WTC11 (cell line): ENCODE data around the gene GASK1A.

Experiments
- CREB1 ChIP-seq: sonication (generic); formaldehyde crosslinking; IDR thresholded peaks from 2 replicates; pipeline ENCODE4 v1.8.0; 2023; ENCODE audit warnings: mild to moderate bottlenecking, missing genetic modification reagents
- CTCF ChIP-seq: fragments of 200-600 bp; IDR thresholded peaks from 2 replicates; pipeline ENCODE4 v1.8.0; 2022; ENCODE audit warnings: antibody characterized with exemption
- ELF4 ChIP-seq: sonication (generic); formaldehyde crosslinking; IDR thresholded peaks from 2 replicates; pipeline ENCODE4 v1.8.1; 2022; ENCODE audit warnings: low read depth, mild to moderate bottlenecking, moderate library complexity, missing genetic modification reagents
- ETV6 ChIP-seq: sonication (generic); formaldehyde crosslinking; IDR thresholded peaks from 2 replicates; pipeline ENCODE4 v1.8.1; 2022; ENCODE audit warnings: mild to moderate bottlenecking, missing genetic modification reagents
- FOXP1 ChIP-seq: sonication (generic); formaldehyde crosslinking; IDR thresholded peaks from 2 replicates; pipeline ENCODE4 v1.8.0; 2022; ENCODE audit warnings: missing genetic modification reagents, mild to moderate bottlenecking, moderate library complexity, borderline replicate concordance
- IRF2 ChIP-seq: sonication (generic); formaldehyde crosslinking; IDR thresholded peaks from 2 replicates; pipeline ENCODE4 v1.8.0; 2022; ENCODE audit warnings: low read depth, missing genetic modification reagents, borderline replicate concordance
- USF2 ChIP-seq: sonication (generic); formaldehyde crosslinking; IDR thresholded peaks from 2 replicates; pipeline ENCODE4 v1.8.1; 2023; ENCODE audit warnings: mild to moderate bottlenecking, missing genetic modification reagents, moderate library complexity
- ZNF512 ChIP-seq: sonication (generic); formaldehyde crosslinking; IDR thresholded peaks from 2 replicates; pipeline ENCODE4 v1.8.1; 2022; ENCODE audit warnings: missing genetic modification reagents, borderline replicate concordance
- TF ChIP-seq, protein P1 (sequence below): sonication (generic); formaldehyde crosslinking; IDR thresholded peaks from 2 replicates; pipeline ENCODE4 v1.8.1; 2022; ENCODE audit warnings: mild to moderate bottlenecking, missing genetic modification reagents, moderate library complexity, borderline replicate concordance
- TF ChIP-seq, protein P2 (sequence below): sonication (generic); formaldehyde crosslinking; IDR thresholded peaks from 2 replicates; pipeline ENCODE4 v1.8.1; 2022; ENCODE audit warnings: low read depth, missing genetic modification reagents, borderline replicate concordance

GRCh38 chr3:43102773-43103480, 123.8 kb downstream of the GASK1A start:
- TF ChIP-seq ETV6 (CRISPR knock-in tag) (no peak), CTCF (no peak), ZNF512 (CRISPR knock-in tag) (no peak), FOXP1 (CRISPR knock-in tag) (no peak), USF2 (CRISPR knock-in tag) (no peak), ELF4 (no peak), CREB1 (CRISPR knock-in tag) (no peak), IRF2 (CRISPR knock-in tag) (no peak)
- TF ChIP-seq, protein P1, sequence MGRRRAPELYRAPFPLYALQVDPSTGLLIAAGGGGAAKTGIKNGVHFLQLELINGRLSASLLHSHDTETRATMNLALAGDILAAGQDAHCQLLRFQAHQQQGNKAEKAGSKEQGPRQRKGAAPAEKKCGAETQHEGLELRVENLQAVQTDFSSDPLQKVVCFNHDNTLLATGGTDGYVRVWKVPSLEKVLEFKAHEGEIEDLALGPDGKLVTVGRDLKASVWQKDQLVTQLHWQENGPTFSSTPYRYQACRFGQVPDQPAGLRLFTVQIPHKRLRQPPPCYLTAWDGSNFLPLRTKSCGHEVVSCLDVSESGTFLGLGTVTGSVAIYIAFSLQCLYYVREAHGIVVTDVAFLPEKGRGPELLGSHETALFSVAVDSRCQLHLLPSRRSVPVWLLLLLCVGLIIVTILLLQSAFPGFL (CRISPR knock-in tag), result no peak
- TF ChIP-seq, protein P2, sequence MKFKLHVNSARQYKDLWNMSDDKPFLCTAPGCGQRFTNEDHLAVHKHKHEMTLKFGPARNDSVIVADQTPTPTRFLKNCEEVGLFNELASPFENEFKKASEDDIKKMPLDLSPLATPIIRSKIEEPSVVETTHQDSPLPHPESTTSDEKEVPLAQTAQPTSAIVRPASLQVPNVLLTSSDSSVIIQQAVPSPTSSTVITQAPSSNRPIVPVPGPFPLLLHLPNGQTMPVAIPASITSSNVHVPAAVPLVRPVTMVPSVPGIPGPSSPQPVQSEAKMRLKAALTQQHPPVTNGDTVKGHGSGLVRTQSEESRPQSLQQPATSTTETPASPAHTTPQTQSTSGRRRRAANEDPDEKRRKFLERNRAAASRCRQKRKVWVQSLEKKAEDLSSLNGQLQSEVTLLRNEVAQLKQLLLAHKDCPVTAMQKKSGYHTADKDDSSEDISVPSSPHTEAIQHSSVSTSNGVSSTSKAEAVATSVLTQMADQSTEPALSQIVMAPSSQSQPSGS (CRISPR knock-in tag), result no peak
